Activated CD8-positive, alpha-beta T cell treated with anti-CD3 and anti-CD28 coated beads, Interleukin-2, amount 10 ng/mL, durations not matched to agents 7 days and 5 days (primary cell): ENCODE data around the gene ORC2. TPM values are rescaled to one million over a fixed set of nuclear protein-coding genes. Genes with fewer than 3 reads are reported as not detected.
"Not testable (repeated sequence)": the region's sequence is repeated elsewhere in the genome, so short reads cannot be mapped to it uniquely, and the experiment has no call there.

Experiments used
- ATAC-seq: fragments of 150-1000 bp; cut with Tn5 transposase; one replicate; pipeline ENCODE4 v1.10.0; 2021; ENCODE audit warnings: moderate library complexity
- CTCF ChIA-PET: fragments of 350-600 bp; sonication (Branson Sonifier 250); formaldehyde crosslinking; loops from one replicate; lab custom pipeline; 2021; ENCODE audit warnings: antibody characterized with exemption; lab: Charles Lee
- POLR2A ChIA-PET: fragments of 350-600 bp; sonication (Branson Sonifier 250); formaldehyde crosslinking; loops from one replicate; lab custom pipeline; 2021; ENCODE audit warnings: antibody characterized with exemption; lab: Charles Lee
- DNase-seq: peaks from one replicate; pipeline ENCODE4 v3.0.0-alpha.2; 2020
- H3K27ac Mint-ChIP-seq: one replicate; pipeline ENCODE4 v1.8.0; 2021; ENCODE audit warnings: mild to moderate bottlenecking, mixed read lengths
- H3K27me3 Mint-ChIP-seq: one replicate; pipeline ENCODE4 v1.8.0; 2021; ENCODE audit warnings: low read depth, mixed read lengths
- H3K36me3 Mint-ChIP-seq: one replicate; pipeline ENCODE4 v1.8.0; 2021; ENCODE audit warnings: low read depth, mixed read lengths
- H3K4me1 Mint-ChIP-seq: one replicate; pipeline ENCODE4 v1.8.0; 2021; ENCODE audit warnings: low read depth, mixed read lengths
- H3K4me3 Mint-ChIP-seq: one replicate; pipeline ENCODE4 v1.8.0; 2021; ENCODE audit warnings: mild to moderate bottlenecking, mixed read lengths
- H3K9me3 Mint-ChIP-seq: one replicate; pipeline ENCODE4 v1.8.0; 2022; ENCODE audit warnings: mixed read lengths; ENCODE audit not compliant: insufficient read depth
- total RNA-seq, 2 experiments: library from RNA; stranded (reverse); gene quantifications; one replicate each; pipeline ENCODE4 v1.2.3, GENCODE V29; 2021

ORC2 gene
- total RNA-seq, 2 experiments from 2014 or later = 47.4 to 57.2 TPM

DNA sequence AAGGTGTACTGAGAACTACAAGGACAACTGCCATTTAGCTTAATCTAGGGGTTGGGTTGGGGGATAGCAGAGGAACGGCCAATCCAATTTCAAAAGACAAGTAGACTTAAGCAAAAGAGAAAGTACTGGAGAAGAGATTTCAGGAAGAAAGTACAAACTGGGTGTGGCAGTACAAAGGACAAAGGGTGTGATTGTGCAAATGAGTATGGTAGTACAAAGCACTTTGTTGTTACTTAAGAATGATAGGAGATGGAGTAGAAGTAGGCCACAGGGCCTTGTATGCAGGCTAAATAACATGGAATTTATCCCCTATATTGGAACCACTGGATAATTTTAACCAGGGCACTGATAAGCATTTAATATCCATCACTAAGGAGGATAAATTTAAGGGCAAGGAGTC is 4.7 kb upstream of the ORC2 start:
- Mint-ChIP-seq H3K27me3 (no peaks in the 10 kb centered on the region), H3K27ac (no peak overlapping the region), H3K4me1 (peaks cover 39% of the 10 kb centered on the region), H3K36me3 (peaks cover 12% of the 10 kb centered on the region), H3K4me3 (no peak overlapping the region), H3K9me3 (no peaks in the 10 kb centered on the region)
- DNase-seq (no peak), ATAC-seq (no peak)
- CTCF ChIA-PET = interaction anchor here (11.7 kb wide), 1 partner anchor 100 kb away, joined by 135 read pairs; the partner anchor contains the start of gene HYCC2
- POLR2A ChIA-PET = no interaction called here

DNA sequence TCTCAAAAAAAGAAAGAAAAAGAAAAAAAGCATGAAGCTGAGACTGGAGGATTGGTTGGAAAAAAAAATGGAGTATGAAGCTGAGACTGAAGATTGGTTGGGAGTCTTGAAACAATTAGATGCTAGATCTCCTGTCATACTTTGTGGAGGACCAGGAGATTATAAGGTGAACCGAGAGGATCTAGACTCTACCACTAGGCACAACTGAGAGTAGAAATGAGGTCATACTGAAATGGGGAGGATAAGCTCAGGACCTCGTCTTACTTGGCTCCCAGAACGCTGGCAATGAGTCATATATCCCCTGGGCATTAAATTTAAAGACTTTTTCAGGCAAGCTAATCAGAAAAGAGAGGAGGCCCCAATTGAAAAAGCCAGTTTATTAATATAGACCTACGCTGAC is 3.3 kb upstream of the ORC2 start:
- Mint-ChIP-seq H3K9me3 (no peaks in the 10 kb centered on the region), H3K4me3 (no peak overlapping the region), H3K36me3 (peaks cover 18% of the 10 kb centered on the region), H3K27ac (no peak overlapping the region), H3K4me1 (peaks cover 51% of the 10 kb centered on the region), H3K27me3 (no peaks in the 10 kb centered on the region)
- ATAC-seq (no peak), DNase-seq (no peak)
- ChIA-PET CTCF (interaction anchor here (0.8 to 11.7 kb wide), 5 partner anchors 8 to 211 kb away, joined by 3 to 135 read pairs (median 7); partner anchors contain the start of gene HYCC2), POLR2A (interaction anchor here (1.2 to 1.3 kb wide), 2 partner anchors 102 to 164 kb away, joined by 3 to 5 read pairs; no protein-coding TSS in a partner anchor)

DNA sequence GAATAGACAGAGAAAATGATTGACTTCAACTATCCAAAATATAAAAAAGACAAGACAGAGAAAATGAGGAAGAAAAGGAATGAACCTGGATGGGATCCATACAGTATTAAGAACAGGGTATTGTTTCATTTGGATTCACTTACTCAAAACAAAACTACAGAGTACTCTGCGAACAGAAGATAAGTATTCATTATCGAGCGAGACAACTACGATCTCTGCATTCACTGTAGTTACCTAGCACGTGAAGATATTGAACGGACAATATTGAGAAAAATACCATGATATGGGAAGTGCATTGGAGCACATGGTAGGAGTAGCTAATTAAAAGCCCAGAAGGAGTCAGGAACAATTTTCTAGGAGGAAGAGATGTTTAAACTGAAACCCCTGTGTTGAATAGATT is 1.0 kb upstream of the ORC2 start:
- Mint-ChIP-seq H3K9me3 (no peaks in the 10 kb centered on the region), H3K4me3 (peak overlapping the region; percentile 93), H3K36me3 (peaks cover 23% of the 10 kb centered on the region), H3K4me1 (peaks cover 64% of the 10 kb centered on the region), H3K27ac (peak overlapping the region; percentile 76), H3K27me3 (no peaks in the 10 kb centered on the region)
- ATAC-seq (no peak), DNase-seq (no peak)
- ChIA-PET POLR2A (interaction anchor here (0.6 to 2.4 kb wide), 5 partner anchors 13 to 154 kb away, joined by 3 to 13 read pairs (median 5); partner anchors contain the start of gene CLK1), CTCF (interaction anchor here (1.1 to 11.7 kb wide), 12 partner anchors 9 to 268 kb away, joined by 3 to 135 read pairs (median 12); partner anchors contain the start of genes CFLAR and HYCC2)

DNA sequence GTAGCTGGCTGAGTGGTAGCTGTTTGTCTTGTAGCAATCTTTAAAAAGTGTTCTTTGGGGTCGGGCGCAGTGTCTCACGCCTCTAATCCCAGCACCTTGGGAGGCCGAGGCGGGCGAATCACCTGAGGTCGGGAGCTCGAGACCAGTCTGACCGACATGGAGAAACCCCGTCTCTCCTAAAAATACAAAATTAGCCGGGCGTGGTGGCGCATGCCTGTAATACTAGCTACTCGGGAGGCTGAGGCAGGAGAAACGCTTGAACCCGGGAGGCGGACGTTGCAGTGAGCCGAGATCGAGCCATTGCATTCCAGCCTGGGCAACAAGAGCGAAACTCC is 425 bp upstream of the ORC2 start:
- not testable (repeated sequence) for H3K9me3 Mint-ChIP-seq, DNase-seq, ATAC-seq, H3K27me3 Mint-ChIP-seq
- CTCF ChIA-PET = interaction anchor here (0.7 to 11.7 kb wide), 24 partner anchors 9 to 268 kb away, joined by 3 to 135 read pairs (median 6); partner anchors contain the start of genes CASP10, CFLAR and HYCC2
- H3K4me1 Mint-ChIP-seq = peaks cover 66% of the 10 kb centered on the region
- POLR2A ChIA-PET = interaction anchor here (0.8 to 2.4 kb wide), 10 partner anchors 14 to 297 kb away, joined by 3 to 13 read pairs (median 4); partner anchors contain the start of genes CASP10, CLK1, HYCC2 and NDUFB3
- peak overlapping the region; percentile 93 for H3K4me3 Mint-ChIP-seq
- H3K27ac Mint-ChIP-seq = peak overlapping the region; percentile 97
- H3K36me3 Mint-ChIP-seq = peaks cover 29% of the 10 kb centered on the region

DNA sequence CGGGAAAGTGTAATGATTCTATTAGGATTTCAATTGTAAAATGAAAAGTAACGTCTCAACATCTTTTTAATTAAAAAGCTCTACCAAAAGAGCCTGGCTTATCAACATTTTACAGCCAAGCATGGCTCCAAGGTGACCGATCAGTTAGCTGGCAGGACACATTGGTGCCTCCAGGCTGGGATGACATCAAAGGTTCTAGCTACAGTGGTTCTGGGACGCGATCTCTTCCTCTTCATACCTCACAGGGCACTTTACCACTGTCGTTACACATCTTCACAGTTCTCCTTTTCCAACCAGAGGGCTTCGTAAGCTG is 693 bp downstream of the ORC2 start:
- ATAC-seq = peak; percentile 25
- Mint-ChIP-seq H3K36me3 (peaks cover 35% of the 10 kb centered on the region), H3K9me3 (no peaks in the 10 kb centered on the region), H3K27ac (peak overlapping the region; percentile 97), H3K4me3 (peak overlapping the region; percentile 93), H3K4me1 (peaks cover 59% of the 10 kb centered on the region), H3K27me3 (no peaks in the 10 kb centered on the region)
- POLR2A ChIA-PET = interaction anchor here (1.1 to 2.4 kb wide), 10 partner anchors 14 to 270 kb away, joined by 3 to 13 read pairs (median 4); partner anchors contain the start of genes CASP10, CFLAR and NIF3L1
- CTCF ChIA-PET = interaction anchor here (0.8 to 11.7 kb wide), 29 partner anchors 8 to 269 kb away, joined by 3 to 135 read pairs (median 5); partner anchors contain the start of genes CASP10, CFLAR and HYCC2
- no peak for DNase-seq

DNA sequence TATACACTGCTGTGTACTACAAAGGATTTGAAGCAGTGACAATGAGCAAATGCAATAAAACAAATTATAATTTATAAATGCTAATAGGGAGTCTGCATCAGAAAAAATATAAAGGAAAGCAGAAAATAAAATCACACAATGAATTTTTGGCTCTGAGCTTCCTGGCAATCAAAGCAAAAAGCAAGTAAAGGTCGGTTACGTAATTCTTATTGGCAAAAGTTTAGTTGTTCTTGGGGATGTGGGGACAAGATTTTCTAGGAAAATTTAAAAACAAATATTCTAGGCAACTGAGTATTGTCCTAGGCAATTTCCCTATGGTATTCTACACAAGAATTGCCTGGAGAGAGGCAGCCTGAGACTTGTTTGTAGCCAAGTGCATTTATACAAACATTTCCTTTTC is 1.8 kb downstream of the ORC2 start:
- peaks cover 43% of the 10 kb centered on the region for H3K36me3 Mint-ChIP-seq
- POLR2A ChIA-PET = no interaction called here
- H3K27me3 Mint-ChIP-seq = no peaks in the 10 kb centered on the region
- CTCF ChIA-PET = interaction anchor here (4.1 to 11.7 kb wide), 3 partner anchors 15 to 271 kb away, joined by 21 to 135 read pairs (median 79); partner anchors contain the start of gene HYCC2
- peak overlapping the region; percentile 42 for H3K4me3 Mint-ChIP-seq
- H3K4me1 Mint-ChIP-seq = peaks cover 58% of the 10 kb centered on the region
- no peak for ATAC-seq
- no peak overlapping the region for H3K27ac Mint-ChIP-seq
- DNase-seq = no peak
- no peaks in the 10 kb centered on the region for H3K9me3 Mint-ChIP-seq

DNA sequence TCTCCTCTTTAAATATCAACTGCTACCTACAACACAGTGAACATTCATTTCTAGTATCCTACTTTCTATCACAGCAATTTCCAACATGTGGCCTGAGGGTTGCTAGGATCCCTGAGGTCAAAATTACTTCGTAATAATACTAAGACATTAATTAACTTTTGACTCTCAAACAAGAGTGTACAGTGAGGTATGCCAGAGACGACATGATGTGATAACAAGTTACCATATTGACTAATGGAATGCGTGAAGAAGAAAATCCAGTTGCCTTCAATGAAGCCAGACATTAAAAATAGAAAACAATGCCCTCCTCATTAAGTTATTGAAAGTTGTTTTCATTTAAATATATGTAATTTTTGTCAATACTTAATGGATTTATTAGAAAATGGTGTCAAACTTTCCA is 13.1 kb downstream of the ORC2 start:
- H3K27me3 Mint-ChIP-seq = no peaks in the 10 kb centered on the region
- H3K4me3 Mint-ChIP-seq = no peak overlapping the region
- POLR2A ChIA-PET = no interaction called here
- H3K27ac Mint-ChIP-seq = no peak overlapping the region
- ATAC-seq = no peak
- peaks cover 36% of the 10 kb centered on the region for H3K36me3 Mint-ChIP-seq
- H3K4me1 Mint-ChIP-seq = no peaks in the 10 kb centered on the region
- no peak for DNase-seq
- H3K9me3 Mint-ChIP-seq = no peaks in the 10 kb centered on the region
- CTCF ChIA-PET = interaction anchor here (0.7 to 1.1 kb wide), 2 partner anchors 12 to 49 kb away, joined by 3 to 6 read pairs; no protein-coding TSS in a partner anchor

DNA sequence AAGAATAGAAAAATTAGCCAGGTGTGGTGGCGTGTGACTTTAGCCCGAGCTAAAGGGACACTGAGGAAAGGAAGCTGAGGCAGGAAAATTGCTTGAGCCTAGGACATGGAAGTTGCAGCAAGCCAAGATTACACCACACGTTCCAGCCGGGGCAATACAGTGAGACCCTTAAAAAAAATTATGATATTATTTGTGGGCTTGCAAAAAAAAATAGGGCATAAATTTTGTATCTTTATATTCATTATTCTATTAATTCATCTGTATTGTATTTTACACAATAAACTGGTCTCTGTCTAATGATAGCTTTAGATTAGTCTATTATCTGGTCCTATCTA is 18.1 kb downstream of the ORC2 start:
- POLR2A ChIA-PET = interaction anchor here (1.9 kb wide), 1 partner anchor 11 kb away, joined by 4 read pairs; no protein-coding TSS in a partner anchor
- no peak overlapping the region for H3K27ac Mint-ChIP-seq
- H3K36me3 Mint-ChIP-seq = peaks cover 45% of the 10 kb centered on the region
- ATAC-seq (no peak), DNase-seq (no peak)
- no peaks in the 10 kb centered on the region for H3K9me3 Mint-ChIP-seq
- CTCF ChIA-PET = interaction anchor here (1.0 to 1.7 kb wide), 6 partner anchors 10 to 238 kb away, joined by 3 to 7 read pairs (median 4); partner anchors contain the start of genes CASP10 and ORC2
- H3K4me1 Mint-ChIP-seq = no peaks in the 10 kb centered on the region
- H3K27me3 Mint-ChIP-seq = no peaks in the 10 kb centered on the region
- H3K4me3 Mint-ChIP-seq = no peak overlapping the region

DNA sequence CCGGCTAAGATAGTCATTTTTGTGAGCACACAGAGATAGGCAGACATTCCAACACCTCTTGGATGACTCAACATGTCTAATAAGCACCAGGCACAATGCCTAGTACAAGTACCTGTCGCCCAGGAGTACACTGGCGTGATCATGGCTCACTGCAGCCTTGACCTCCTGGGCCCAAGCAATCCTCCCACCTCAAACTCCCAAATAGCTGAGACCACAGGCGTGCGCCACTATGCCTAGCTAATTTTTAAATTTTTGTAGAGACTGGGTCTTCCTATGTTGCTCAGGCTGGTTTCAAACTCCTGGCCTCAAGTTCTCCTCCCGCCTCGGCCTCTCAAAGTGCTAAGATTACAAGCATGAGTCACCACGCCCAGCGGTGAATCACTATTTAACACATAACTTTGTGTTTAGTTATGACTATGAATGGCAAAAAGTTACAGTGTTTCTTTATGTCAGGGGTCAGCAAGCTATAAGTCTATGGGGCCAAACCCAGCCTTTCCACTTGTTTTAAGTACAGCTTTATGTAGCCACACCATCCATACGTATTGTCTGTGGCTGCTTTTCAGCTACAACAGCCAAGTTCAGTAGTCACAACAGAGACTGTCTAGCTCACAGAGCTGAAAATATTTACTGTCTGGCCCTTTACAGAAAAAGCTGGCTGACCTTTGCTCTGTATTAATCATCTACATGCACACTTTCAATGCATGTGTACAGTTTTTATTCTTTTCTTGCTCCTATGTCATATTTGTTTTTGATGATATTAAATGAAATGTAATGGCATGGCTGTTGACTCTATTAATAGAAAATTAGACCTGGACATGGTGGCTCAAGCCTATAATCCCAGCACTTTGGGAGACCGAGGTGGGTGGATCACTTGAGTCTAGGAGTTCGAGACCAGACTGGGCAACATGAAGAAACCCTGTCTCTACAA is 18.7 kb downstream of the ORC2 start:
- Mint-ChIP-seq H3K36me3 (peaks cover 47% of the 10 kb centered on the region), H3K27ac (no peak overlapping the region), H3K27me3 (no peaks in the 10 kb centered on the region), H3K4me3 (no peak overlapping the region), H3K4me1 (no peaks in the 10 kb centered on the region), H3K9me3 (no peaks in the 10 kb centered on the region)
- ATAC-seq = no peak
- ChIA-PET CTCF (interaction anchor here (0.6 to 1.8 kb wide), 8 partner anchors 11 to 238 kb away, joined by 3 to 7 read pairs (median 4); partner anchors contain the start of genes CASP10 and ORC2), POLR2A (interaction anchor here (1.9 kb wide), 1 partner anchor 11 kb away, joined by 4 read pairs; no protein-coding TSS in a partner anchor)
- DNase-seq = peak; percentile 30

DNA sequence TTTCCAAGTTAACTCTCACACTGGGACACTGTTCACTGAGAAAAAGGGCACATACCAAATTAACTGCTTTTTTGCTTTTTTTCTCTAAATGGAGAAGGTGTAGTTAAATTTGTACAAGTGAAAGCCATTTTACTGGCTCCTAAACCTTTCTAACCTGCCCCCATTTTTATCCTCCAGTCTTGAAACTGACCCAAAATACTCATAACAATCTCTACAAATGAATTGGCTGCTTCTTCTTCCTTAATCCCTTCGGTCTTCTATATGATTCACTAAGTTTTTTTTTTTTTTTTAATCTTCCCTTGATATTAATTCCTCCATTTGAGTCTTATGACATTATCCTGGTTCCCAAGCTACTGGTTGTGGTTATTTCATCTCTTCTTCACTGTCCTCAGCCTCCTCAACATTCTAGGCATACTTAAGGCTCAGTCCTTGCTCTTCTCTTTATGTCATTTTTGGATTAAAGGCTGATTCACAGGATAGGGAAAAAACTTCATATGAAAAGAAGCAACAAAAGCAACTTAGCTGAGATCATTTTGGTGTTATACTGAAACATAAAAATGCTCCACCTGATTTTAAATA is 19.8 kb downstream of the ORC2 start:
- DNase-seq (no peak), ATAC-seq (no peak)
- CTCF ChIA-PET = interaction anchor here (1.6 to 1.8 kb wide), 2 partner anchors 20 to 125 kb away, joined by 4 to 5 read pairs; partner anchors contain the start of gene ORC2
- POLR2A ChIA-PET = no interaction called here
- peaks cover 49% of the 10 kb centered on the region for H3K36me3 Mint-ChIP-seq
- H3K27me3 Mint-ChIP-seq = no peaks in the 10 kb centered on the region
- H3K4me3 Mint-ChIP-seq = no peak overlapping the region
- H3K4me1 Mint-ChIP-seq = no peaks in the 10 kb centered on the region
- H3K27ac Mint-ChIP-seq = no peak overlapping the region
- H3K9me3 Mint-ChIP-seq = no peaks in the 10 kb centered on the region

DNA sequence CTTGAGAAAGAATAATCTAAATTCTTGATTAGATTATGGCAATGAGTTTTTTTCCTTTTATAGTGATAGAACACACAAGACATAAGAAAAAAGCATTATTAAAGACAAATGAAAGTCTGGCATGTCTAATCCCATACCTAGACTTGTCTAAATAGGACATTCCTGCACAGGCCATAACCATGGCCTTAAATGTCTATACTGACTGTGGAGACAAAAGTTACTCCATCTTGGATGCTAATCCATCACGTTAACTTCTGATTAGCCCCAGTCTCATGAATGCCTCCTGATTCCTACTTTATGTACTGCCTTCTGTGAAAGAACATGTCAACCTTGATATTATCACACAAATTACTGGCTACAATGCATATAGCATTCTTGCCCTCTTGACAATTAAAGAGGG is 23.6 kb downstream of the ORC2 start:
- Mint-ChIP-seq H3K4me1 (no peaks in the 10 kb centered on the region), H3K27ac (no peak overlapping the region), H3K4me3 (no peak overlapping the region), H3K9me3 (no peaks in the 10 kb centered on the region), H3K36me3 (peaks cover 49% of the 10 kb centered on the region), H3K27me3 (no peaks in the 10 kb centered on the region)
- ATAC-seq = no peak
- no peak for DNase-seq
- POLR2A ChIA-PET = no interaction called here
- CTCF ChIA-PET = interaction anchor here (1.5 to 1.6 kb wide), 2 partner anchors 14 to 130 kb away, joined by 3 to 4 read pairs; no protein-coding TSS in a partner anchor
